Right lobe of liver (tissue), 4 donors: ENCODE measurements around the gene HOXB4.

ENCODE experiments used
- POLR2A ChIP-seq: fragments of 450-650 bp; IDR thresholded peaks from one replicate; pipeline ENCODE4 v1.6.1; 2017; ENCODE audit warnings: antibody characterized with exemption, mild to moderate bottlenecking
- TF ChIP-seq, protein P1 (sequence below), 4 donors: fragments of 200-600 bp in 3 of 4; fragments of 450-650 bp in 1 of 4; IDR thresholded peaks; one replicate each; pipeline versions ENCODE4 v1.5.1 to v1.8.0; 2016 to 2022; ENCODE audit warnings: antibody characterized with exemption in 4 of 4, mild to moderate bottlenecking in 2 of 4
- donor health status: DM: no; HTN: no; CAD: no.
- donor health status: DM: no; HTN: no; CAD: no.
- donor health status: DM: no; HTN: yes; CAD: no.

DNA sequence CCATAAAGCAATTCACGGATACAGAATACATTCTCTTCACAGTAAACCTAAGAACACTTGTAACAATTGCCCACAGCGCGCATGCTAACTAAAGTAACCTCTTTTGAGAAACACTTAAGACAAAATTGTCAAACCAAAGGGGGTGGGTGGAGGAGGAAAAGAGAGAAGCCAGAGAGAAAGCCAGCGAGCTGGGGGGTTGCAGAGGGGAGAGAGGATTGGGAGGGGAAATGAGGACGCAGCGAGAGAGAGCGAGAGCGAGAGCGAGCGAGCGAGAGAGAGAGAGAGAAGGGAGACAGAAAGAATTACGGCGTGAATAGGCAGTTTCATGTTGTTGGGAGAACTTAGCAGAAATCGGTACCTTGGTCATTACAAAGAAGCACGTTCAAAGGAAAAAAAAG lies 34.3 kb upstream of the HOXB4 start:
- TF ChIP-seq, protein P1, sequence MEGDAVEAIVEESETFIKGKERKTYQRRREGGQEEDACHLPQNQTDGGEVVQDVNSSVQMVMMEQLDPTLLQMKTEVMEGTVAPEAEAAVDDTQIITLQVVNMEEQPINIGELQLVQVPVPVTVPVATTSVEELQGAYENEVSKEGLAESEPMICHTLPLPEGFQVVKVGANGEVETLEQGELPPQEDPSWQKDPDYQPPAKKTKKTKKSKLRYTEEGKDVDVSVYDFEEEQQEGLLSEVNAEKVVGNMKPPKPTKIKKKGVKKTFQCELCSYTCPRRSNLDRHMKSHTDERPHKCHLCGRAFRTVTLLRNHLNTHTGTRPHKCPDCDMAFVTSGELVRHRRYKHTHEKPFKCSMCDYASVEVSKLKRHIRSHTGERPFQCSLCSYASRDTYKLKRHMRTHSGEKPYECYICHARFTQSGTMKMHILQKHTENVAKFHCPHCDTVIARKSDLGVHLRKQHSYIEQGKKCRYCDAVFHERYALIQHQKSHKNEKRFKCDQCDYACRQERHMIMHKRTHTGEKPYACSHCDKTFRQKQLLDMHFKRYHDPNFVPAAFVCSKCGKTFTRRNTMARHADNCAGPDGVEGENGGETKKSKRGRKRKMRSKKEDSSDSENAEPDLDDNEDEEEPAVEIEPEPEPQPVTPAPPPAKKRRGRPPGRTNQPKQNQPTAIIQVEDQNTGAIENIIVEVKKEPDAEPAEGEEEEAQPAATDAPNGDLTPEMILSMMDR (IDR thresholded peaks at IDR 0.05): no peak
- no peak for TF ChIP-seq POLR2A
